Esophagus (tissue), 2 donors: Measurements from ENCODE around the gene SMYD3. TPM values are rescaled to one million over a fixed set of nuclear protein-coding genes. Genes with fewer than 3 reads are reported as not detected.

ENCODE experiments used
- H3K27ac ChIP-seq, 2 donors: one replicate each; pipeline ENCODE4 v1.5.1; 2013; ENCODE audit warnings: low read depth in 2 of 2, mild to moderate bottlenecking in 2 of 2, inconsistent platforms in 1 of 2, low read length in 1 of 2, moderate library complexity in 1 of 2
- H3K27me3 ChIP-seq, 2 donors: one replicate each; pipeline ENCODE4 v1.6.1; 2013; ENCODE audit warnings: low read length in 2 of 2, control low read depth in 1 of 2, mild to moderate bottlenecking in 1 of 2; ENCODE audit not compliant: insufficient read depth in 2 of 2, control insufficient read depth in 1 of 2
- H3K36me3 ChIP-seq, 2 donors: one replicate each; pipeline ENCODE4 v1.6.1; 2013; ENCODE audit warnings: low read length in 1 of 2; ENCODE audit not compliant: control insufficient read depth in 2 of 2, insufficient read depth in 2 of 2
- H3K4me1 ChIP-seq, 2 donors: one replicate each; pipeline ENCODE4 v1.6.1; 2013; ENCODE audit warnings: low read length in 1 of 2; ENCODE audit not compliant: control insufficient read depth in 2 of 2, insufficient read depth in 2 of 2
- H3K4me3 ChIP-seq, 2 donors: one replicate each; pipeline ENCODE4 v1.5.1; 2013; ENCODE audit warnings: low read length in 2 of 2, mild to moderate bottlenecking in 2 of 2, low read depth in 1 of 2, moderate library complexity in 1 of 2
- H3K9me3 ChIP-seq, 2 donors: one replicate each; pipeline ENCODE4 v1.6.1; 2013; ENCODE audit warnings: mild to moderate bottlenecking in 2 of 2, low read depth in 1 of 2, low read length in 1 of 2, moderate library complexity in 1 of 2; ENCODE audit not compliant: control insufficient read depth in 2 of 2, insufficient read depth in 1 of 2
- WGBS, 2 donors: extraction: QIAGEN DNeasy Blood & Tissue Kit; methylation state at CpG; one replicate each; pipeline ENCODE4 v1.1.7; 2013; 5-methylcytosine and 5-hydroxymethylcytosine counted together
- polyA plus RNA-seq, 2 donors: library from polyadenylated mRNA; stranded (reverse); fragments of 200-250 nt; gene quantifications; one replicate each; pipeline ENCODE4 v1.2.3, GENCODE V29; 2013
- donor health status: healthy with polysubstance abuse.
- donor health status: Bipolar disorder and iron deficiency.

SMYD3 gene
- polyA plus RNA-seq, 2 donors, result 5.0 to 5.7 TPM

GRCh38 chr1:245872475-245872874, 634.6 kb downstream of the SMYD3 start:
- Histone ChIP-seq H3K4me3 (no peak overlapping the region), H3K27me3 (no peaks in the 10 kb centered on the region), H3K4me1 (no peaks in the 10 kb centered on the region), H3K9me3 (no peaks in the 10 kb centered on the region), H3K27ac (no peak overlapping the region), H3K36me3 (no peaks in the 10 kb centered on the region)
- WGBS, 2 donors, result 91 to 92% methylated on average over 8 of the region's 8 CpGs

- no peak overlapping the region for H3K27ac ChIP-seq
- 93 to 97% methylated on average over 4 of the region's 4 CpGs for WGBS, 2 donors
- H3K9me3 ChIP-seq, result no peaks in the 10 kb centered on the region
- no peaks in the 10 kb centered on the region for H3K4me1 ChIP-seq
- H3K27me3 ChIP-seq, result no peaks in the 10 kb centered on the region
- no peak overlapping the region for H3K4me3 ChIP-seq
- H3K36me3 ChIP-seq, result no peaks in the 10 kb centered on the region
These were observed 635.2 kb downstream of the SMYD3 start for GRCh38 chr1:245871915-245872314.

GRCh38 chr1:245871191-245871590, 635.9 kb downstream of the SMYD3 start:
- Histone ChIP-seq H3K27ac (no peak overlapping the region), H3K4me1 (no peaks in the 10 kb centered on the region), H3K4me3 (no peak overlapping the region), H3K27me3 (no peaks in the 10 kb centered on the region), H3K9me3 (no peaks in the 10 kb centered on the region), H3K36me3 (no peaks in the 10 kb centered on the region)
- WGBS, 2 donors, result 81 to 83% methylated on average over 2 of the region's 2 CpGs

GRCh38 chr1:245870698-245871097, 636.4 kb downstream of the SMYD3 start:
- no peaks in the 10 kb centered on the region for H3K27me3 ChIP-seq
- 87 to 91% methylated on average over 6 of the region's 6 CpGs for WGBS, 2 donors
- no peaks in the 10 kb centered on the region for H3K4me1 ChIP-seq
- no peak overlapping the region for H3K4me3 ChIP-seq
- no peaks in the 10 kb centered on the region for H3K36me3 ChIP-seq
- no peak overlapping the region for H3K27ac ChIP-seq
- no peaks in the 10 kb centered on the region for H3K9me3 ChIP-seq

- no peaks in the 10 kb centered on the region for H3K27me3 ChIP-seq
- no peaks in the 10 kb centered on the region for H3K9me3 ChIP-seq
- H3K36me3 ChIP-seq, result no peaks in the 10 kb centered on the region
- no peak overlapping the region for H3K4me3 ChIP-seq
- no peaks in the 10 kb centered on the region for H3K4me1 ChIP-seq
- WGBS, 2 donors, result 78 to 79% methylated on average over 7 of the region's 7 CpGs
- H3K27ac ChIP-seq, result no peak overlapping the region
These were observed 637.2 kb downstream of the SMYD3 start for GRCh38 chr1:245869847-245870246.

- Histone ChIP-seq H3K27me3 (no peaks in the 10 kb centered on the region), H3K27ac (no peak overlapping the region), H3K4me1 (no peaks in the 10 kb centered on the region), H3K36me3 (no peaks in the 10 kb centered on the region), H3K4me3 (no peak overlapping the region), H3K9me3 (no peaks in the 10 kb centered on the region)
- 56 to 60% methylated on average over 5 of the region's 5 CpGs for WGBS, 2 donors
These were observed 639.3 kb downstream of the SMYD3 start for GRCh38 chr1:245867738-245868137.

GRCh38 chr1:245864872-245865271, 642.2 kb downstream of the SMYD3 start:
- H3K36me3 ChIP-seq, result no peaks in the 10 kb centered on the region
- no peaks in the 10 kb centered on the region for H3K9me3 ChIP-seq
- no peak overlapping the region for H3K27ac ChIP-seq
- no peaks in the 10 kb centered on the region for H3K27me3 ChIP-seq
- 96 to 97% methylated on average over 3 of the region's 3 CpGs for WGBS, 2 donors
- no peak overlapping the region for H3K4me3 ChIP-seq
- peaks cover 0 to 2% of the 10 kb centered on the region in 2 donors for H3K4me1 ChIP-seq

- no peak overlapping the region for H3K27ac ChIP-seq
- 76% methylated on average over 10 of the region's 10 CpGs for whole genome bisulfite sequencing, 2 donors
These were observed 643.4 kb downstream of the SMYD3 start for GRCh38 chr1:245863566-245864184.

GRCh38 chr1:245862812-245863540, 644.1 kb downstream of the SMYD3 start:
- WGBS, 2 donors, result 80 to 83% methylated on average over 6 of the region's 6 CpGs
- Histone ChIP-seq H3K27ac (no peak overlapping the region), H3K36me3 (no peaks in the 10 kb centered on the region), H3K4me3 (no peak overlapping the region), H3K4me1 (peaks cover 0 to 2% of the 10 kb centered on the region in 2 donors), H3K27me3 (no peaks in the 10 kb centered on the region), H3K9me3 (no peaks in the 10 kb centered on the region)

More at GRCh38 chr1:245863566-245864184, 643.4 kb downstream of the SMYD3 start:
- Histone ChIP-seq H3K4me3 (no peak overlapping the region), H3K9me3 (no peaks in the 10 kb centered on the region), H3K27me3 (no peaks in the 10 kb centered on the region), H3K4me1 (peaks cover 0 to 2% of the 10 kb centered on the region in 2 donors), H3K36me3 (no peaks in the 10 kb centered on the region)
